Measurements from ENCODE around the gene MTURN. TPM values are rescaled to one million over a fixed set of nuclear protein-coding genes. Genes with fewer than 3 reads are reported as not detected.

Gene MTURN
- total and polyA plus RNA-seq, 2 donors (not counting 3 experiments of a cell fraction or from before 2014, with no cell fraction given), result 4.9 to 6.6 TPM

- H4K20me1 ChIP-seq (replicated peaks; ENCODE audit: control insufficient read depth, extremely low read depth, insufficient read depth, low read length), result no peaks in the 10 kb centered on the region
- no TSS peak for BruUV-seq (replicated peaks)
- dilution Hi-C loops (cut with MboI; ENCODE audit: extremely low pct_ligation_motif_present, low sequenced_read_pairs) (no loop called here), intact Hi-C loops (cut with micrococcal nuclease) (no loop called here)
- no peaks in the 10 kb centered on the region for H3K36me3 ChIP-seq (ENCODE audit: control insufficient read depth in 2 of 2, extremely low read depth in 1 of 2, insufficient read depth in 2 of 2, low read length in 2 of 2)
- no peak for DNase-seq (ENCODE audit: low read depth, low spot score)
- no peak overlapping the region for H3K4me2 ChIP-seq (ENCODE audit: insufficient read depth, low read length)
- no peaks in the 10 kb centered on the region for H3K4me1 ChIP-seq (ENCODE audit: control insufficient read depth, extremely low read depth, insufficient read depth, low read length)
- H3K27me3 ChIP-seq (ENCODE audit: control insufficient read depth in 2 of 2, insufficient read depth in 2 of 2, low read length in 2 of 2), result no peaks in the 10 kb centered on the region
- no peak overlapping the region for H2AFZ ChIP-seq (ENCODE audit: low read depth, low read length)
- no peaks in the 10 kb centered on the region for H3K9me1 ChIP-seq (replicated peaks; ENCODE audit: control insufficient read depth, extremely low read depth, insufficient read depth, low read length)
- no peaks in the 10 kb centered on the region for H3K9me3 ChIP-seq (replicated peaks; ENCODE audit: control insufficient read depth, insufficient read depth, low read length)
- no peaks in the 10 kb centered on the region for H3K79me2 ChIP-seq (ENCODE audit: control insufficient read depth, insufficient read depth, low read length)
- POLR2A ChIA-PET, result no interaction called here
- no peak for TF ChIP-seq MYC (IDR thresholded peaks at IDR 0.05; ENCODE audit: low read depth, low read length)
- TF ChIP-seq POLR2AphosphoS5 (IDR thresholded peaks at IDR 0.05; ENCODE audit: insufficient read depth, low read depth, low read length), result no peak
- TF ChIP-seq GATA2 (IDR thresholded peaks at IDR 0.05; ENCODE audit: insufficient read depth, insufficient read length, low read depth, low read length), result no peak
- no peak for TF ChIP-seq POLR2A (IDR thresholded peaks at IDR 0.05; ENCODE audit: low read depth, low read length)
- TF ChIP-seq JUN (IDR thresholded peaks at IDR 0.05; ENCODE audit: borderline replicate concordance, insufficient read depth, insufficient read length, low read depth), result no peak
- TF ChIP-seq CTCF (IDR thresholded peaks at IDR 0.05; ENCODE audit: extremely low read depth in 1 of 2, insufficient read depth in 1 of 2, low read depth in 1 of 2, low read length in 2 of 2), result no peak
- no peak for TF ChIP-seq MAX (IDR thresholded peaks at IDR 0.05; ENCODE audit: insufficient read depth, insufficient read length)
- no peak for TF ChIP-seq FOS (IDR thresholded peaks at IDR 0.05; ENCODE audit: borderline replicate concordance, insufficient read depth, low read length)
- no peak for TF ChIP-seq EZH2 (IDR thresholded peaks at IDR 0.05; ENCODE audit: borderline replicate concordance, low read depth, low read length, severe bottlenecking)
- no peak overlapping the region for H3K27ac ChIP-seq (ENCODE audit: insufficient read depth, low read depth, low read length)
- CTCF ChIA-PET, result no interaction called here
- no peak overlapping the region for H3K9ac ChIP-seq (replicated peaks; ENCODE audit: extremely low read depth, insufficient read depth, low read length)
- no peak overlapping the region for H3K4me3 ChIP-seq (replicated peaks in 1 of 3; ENCODE audit: insufficient read depth in 1 of 3, low read depth in 1 of 3, low read length in 3 of 3)
- no peak for FAIRE-seq
These were observed 20.1 kb upstream of the MTURN start for GRCh38 chr7:30114536-30115238.

All from endothelial cell of umbilical vein (primary cell).